Measurements from ENCODE around the gene PRDX5. TPM values are rescaled to one million over a fixed set of nuclear protein-coding genes. Genes with fewer than 3 reads are reported as not detected.

Gene PRDX5
- total RNA-seq, 1 donor from 2014 or later, result 73.6 TPM

- Mint-ChIP-seq H3K27me3 (no peaks in the 10 kb centered on the region), H3K36me3 (ENCODE audit: low read depth) (peaks cover 33% of the 10 kb centered on the region), H3K4me3 (peak within 1 kb of the TSS; percentile 90), H3K4me1 (peaks cover 65% of the 10 kb centered on the region), H3K27ac (peak within 1 kb of the TSS; percentile 94), H3K9me3 (no peaks in the 10 kb centered on the region)
- CTCF ChIA-PET, result interaction anchor here (0.8 to 9.2 kb wide), 4 partner anchors 9 to 36 kb away, joined by 3 to 69 read pairs (median 4); partner anchors contain the start of genes PRDX5 and TRMT112
- POLR2A ChIA-PET, result interaction anchor here (0.6 to 5.3 kb wide), 16 partner anchors 8 to 512 kb away, joined by 3 to 94 read pairs (median 4); partner anchors contain the start of genes BAD, ESRRA, FERMT3 and FKBP2
- TF ChIP-seq, protein P1, sequence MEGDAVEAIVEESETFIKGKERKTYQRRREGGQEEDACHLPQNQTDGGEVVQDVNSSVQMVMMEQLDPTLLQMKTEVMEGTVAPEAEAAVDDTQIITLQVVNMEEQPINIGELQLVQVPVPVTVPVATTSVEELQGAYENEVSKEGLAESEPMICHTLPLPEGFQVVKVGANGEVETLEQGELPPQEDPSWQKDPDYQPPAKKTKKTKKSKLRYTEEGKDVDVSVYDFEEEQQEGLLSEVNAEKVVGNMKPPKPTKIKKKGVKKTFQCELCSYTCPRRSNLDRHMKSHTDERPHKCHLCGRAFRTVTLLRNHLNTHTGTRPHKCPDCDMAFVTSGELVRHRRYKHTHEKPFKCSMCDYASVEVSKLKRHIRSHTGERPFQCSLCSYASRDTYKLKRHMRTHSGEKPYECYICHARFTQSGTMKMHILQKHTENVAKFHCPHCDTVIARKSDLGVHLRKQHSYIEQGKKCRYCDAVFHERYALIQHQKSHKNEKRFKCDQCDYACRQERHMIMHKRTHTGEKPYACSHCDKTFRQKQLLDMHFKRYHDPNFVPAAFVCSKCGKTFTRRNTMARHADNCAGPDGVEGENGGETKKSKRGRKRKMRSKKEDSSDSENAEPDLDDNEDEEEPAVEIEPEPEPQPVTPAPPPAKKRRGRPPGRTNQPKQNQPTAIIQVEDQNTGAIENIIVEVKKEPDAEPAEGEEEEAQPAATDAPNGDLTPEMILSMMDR (IDR thresholded peaks at IDR 0.05), result no peak
- ATAC-seq (ENCODE audit: low read depth) (peak; percentile 66), DNase-seq (peak; percentile 82)
- intact Hi-C loops (cut with micrococcal nuclease), result loop anchor here (1.0 to 2.0 kb wide), 6 partner anchors 15 to 99 kb away; partner anchors contain the start of genes BAD, ESRRA, FKBP2 and GPR137
Measured at GRCh38 chr11:64339754-64340408, 22.0 kb downstream of the PRDX5 start, which contains the start of gene CCDC88B. Gene CCDC88B, plus strand, starts transcription at chr11:64340204. Its CDS starts 63 bp downstream, at chr11:64340267.

DNA sequence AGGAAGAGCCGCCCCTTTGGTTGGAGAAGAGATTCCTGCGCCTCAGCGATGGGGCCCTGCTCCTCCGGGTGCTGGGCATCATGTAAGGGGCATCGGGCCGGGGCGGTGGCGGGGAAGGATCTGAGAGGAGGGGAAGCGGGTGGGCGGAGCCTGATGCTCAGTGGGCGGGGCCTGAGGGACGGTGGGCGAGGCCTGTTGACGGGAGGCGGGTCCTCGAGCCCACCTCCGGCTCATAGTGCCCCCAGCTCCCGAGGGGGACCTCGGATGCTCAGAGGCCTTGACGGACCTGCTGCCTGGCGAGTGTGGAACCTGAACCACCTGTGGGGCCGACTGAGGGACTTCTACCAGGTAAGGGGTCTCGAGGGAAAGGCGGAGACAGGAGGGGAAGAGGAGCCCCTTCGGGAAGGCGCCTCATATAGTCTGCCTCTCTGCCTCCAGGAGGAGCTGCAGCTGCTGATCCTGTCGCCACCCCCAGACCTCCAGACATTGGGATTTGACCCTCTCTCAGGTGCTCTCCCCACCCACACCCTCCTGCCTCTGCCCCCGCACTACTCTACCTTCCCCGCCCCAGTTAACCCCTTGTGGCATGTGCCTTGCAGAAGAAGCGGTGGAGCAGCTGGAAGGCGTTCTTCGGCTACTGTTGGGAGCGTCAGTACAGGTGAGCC is 22.9 kb downstream of the PRDX5 start:
- intact Hi-C loops (cut with micrococcal nuclease), result loop anchor here (1.0 to 2.0 kb wide), 6 partner anchors 14 to 100 kb away; partner anchors contain the start of genes BAD, ESRRA, FKBP2 and GPR137
- TF ChIP-seq, protein P1 (IDR thresholded peaks at IDR 0.05), result no peak
- POLR2A ChIA-PET, result interaction anchor here (0.6 to 5.3 kb wide), 14 partner anchors 9 to 511 kb away, joined by 3 to 94 read pairs (median 7); partner anchors contain the start of genes BAD, ESRRA, FERMT3 and FKBP2
- ATAC-seq (ENCODE audit: low read depth), result peak; percentile 68
- H3K4me3 Mint-ChIP-seq, result peak overlapping the region; percentile 90
- DNase-seq, result peak; percentile 85
- CTCF ChIA-PET, result interaction anchor here (0.8 to 9.2 kb wide), 7 partner anchors 9 to 37 kb away, joined by 3 to 69 read pairs (median 4); partner anchors contain the start of genes PRDX5 and TRMT112
- H3K4me1 Mint-ChIP-seq, result peaks cover 62% of the 10 kb centered on the region
- H3K36me3 Mint-ChIP-seq (ENCODE audit: low read depth), result peaks cover 41% of the 10 kb centered on the region
- H3K9me3 Mint-ChIP-seq, result no peaks in the 10 kb centered on the region
- no peaks in the 10 kb centered on the region for H3K27me3 Mint-ChIP-seq
- H3K27ac Mint-ChIP-seq, result peak overlapping the region; percentile 94

DNA sequence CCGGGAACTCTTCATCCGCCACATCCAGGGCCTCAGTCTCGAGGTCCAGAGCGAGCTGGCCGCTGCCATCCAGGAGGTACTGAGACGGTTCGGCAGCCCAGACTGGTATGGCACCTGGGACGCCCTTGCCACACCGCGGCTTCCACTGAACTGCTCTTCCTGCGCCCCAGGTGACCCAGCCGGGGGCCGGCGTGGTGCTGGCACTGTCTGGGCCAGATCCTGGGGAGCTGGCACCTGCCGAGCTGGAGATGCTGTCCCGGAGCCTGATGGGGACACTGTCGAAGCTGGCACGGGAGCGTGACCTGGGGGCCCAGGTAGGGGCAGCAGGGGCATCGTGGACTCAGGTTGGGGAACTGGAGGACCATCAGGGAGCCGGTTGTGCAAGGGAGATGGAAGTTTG is 23.5 kb downstream of the PRDX5 start:
- CTCF ChIA-PET, result interaction anchor here (1.0 to 9.2 kb wide), 7 partner anchors 10 to 137 kb away, joined by 3 to 69 read pairs (median 4); partner anchors contain the start of genes PRDX5 and TRMT112
- no peak for ATAC-seq (ENCODE audit: low read depth)
- H3K4me1 Mint-ChIP-seq, result peaks cover 57% of the 10 kb centered on the region

GRCh38 chr11:64341851-64342791 is 24.2 kb downstream of the PRDX5 start:
- ATAC-seq (ENCODE audit: low read depth), result peak; percentile 51
- intact Hi-C loops (cut with micrococcal nuclease), result loop anchor here (1.0 to 2.0 kb wide), 3 partner anchors 57 to 101 kb away; partner anchors contain the start of genes BAD, FKBP2 and GPR137
- peaks cover 54% of the 10 kb centered on the region for H3K4me1 Mint-ChIP-seq

More for the DNA sequence above, 23.5 kb downstream of the PRDX5 start:
- no peaks in the 10 kb centered on the region for H3K9me3 Mint-ChIP-seq
- intact Hi-C loops (cut with micrococcal nuclease), result loop anchor here (2.0 kb wide), 2 partner anchors 57 to 101 kb away; partner anchors contain the start of genes BAD, FKBP2 and GPR137
- peak overlapping the region; percentile 94 for H3K27ac Mint-ChIP-seq
- H3K36me3 Mint-ChIP-seq (ENCODE audit: low read depth), result peaks cover 44% of the 10 kb centered on the region
- no peak for DNase-seq
- POLR2A ChIA-PET, result interaction anchor here (0.5 to 5.3 kb wide), 12 partner anchors 10 to 494 kb away, joined by 3 to 94 read pairs (median 10); partner anchors contain the start of genes BAD, ESRRA, FKBP2 and PRDX5
- H3K4me3 Mint-ChIP-seq, result peak overlapping the region; percentile 90
- H3K27me3 Mint-ChIP-seq, result no peaks in the 10 kb centered on the region
- TF ChIP-seq, protein P1 (IDR thresholded peaks at IDR 0.05), result no peak

More at GRCh38 chr11:64341851-64342791, 24.2 kb downstream of the PRDX5 start:
- no peaks in the 10 kb centered on the region for H3K27me3 Mint-ChIP-seq
- TF ChIP-seq, protein P1 (IDR thresholded peaks at IDR 0.05), result no peak
- ChIA-PET CTCF (interaction anchor here (0.7 to 9.2 kb wide), 10 partner anchors 10 to 138 kb away, joined by 3 to 69 read pairs (median 4); partner anchors contain the start of genes PRDX5 and TRMT112), POLR2A (interaction anchor here (0.5 to 5.3 kb wide), 15 partner anchors 9 to 919 kb away, joined by 3 to 94 read pairs (median 5); partner anchors contain the start of genes ESRRA, PRDX5, RPS6KA4 and TRMT112)
- peaks cover 46% of the 10 kb centered on the region for H3K36me3 Mint-ChIP-seq (ENCODE audit: low read depth)
- peak; percentile 87 for DNase-seq
- H3K4me3 Mint-ChIP-seq, result peak overlapping the region; percentile 19
- H3K27ac Mint-ChIP-seq, result no peak overlapping the region
- no peaks in the 10 kb centered on the region for H3K9me3 Mint-ChIP-seq
